HepG2 (cell line): Measurements from ENCODE around the gene EZH1. TPM values are rescaled to one million over a fixed set of nuclear protein-coding genes. Genes with fewer than 3 reads are reported as not detected.

Experiments
- AGO1 ChIP-seq: fragments of 200-400 bp; formaldehyde crosslinking; IDR thresholded peaks from 2 replicates; pipeline ENCODE4 v1.6.1; 2017; ENCODE audit warnings: mild to moderate bottlenecking, low read depth, low read length, moderate library complexity; ENCODE audit not compliant: poor library complexity, severe bottlenecking
- HIVEP1 ChIP-seq: sonication (generic); formaldehyde crosslinking; IDR thresholded peaks from 2 replicates; pipeline ENCODE4 v1.4.0; 2020; ENCODE audit warnings: mild to moderate bottlenecking, missing genetic modification reagents
- MBD4 ChIP-seq: IDR thresholded peaks from 2 replicates; pipeline ENCODE4 v1.6.1; 2012; ENCODE audit warnings: low read length, inconsistent platforms, borderline replicate concordance
- MXI1 ChIP-seq: IDR thresholded peaks from 3 replicates; pipeline ENCODE4 v1.6.1; 2012; ENCODE audit warnings: low read depth, low read length, inconsistent platforms, borderline replicate concordance
- NFE2L1 ChIP-seq: sonication (generic); formaldehyde crosslinking; IDR thresholded peaks from 2 replicates; pipeline ENCODE4 v1.4.0; 2020; ENCODE audit warnings: missing genetic modification reagents, mild to moderate bottlenecking, borderline replicate concordance
- PATZ1 ChIP-seq: sonication (generic); formaldehyde crosslinking; IDR thresholded peaks from 2 replicates; pipeline ENCODE4 v1.4.0; 2020; ENCODE audit warnings: missing genetic modification reagents
- POLR2A ChIP-seq, 2 experiments: IDR thresholded peaks; 2 replicates each; pipeline ENCODE4 v1.6.1; 2011; ENCODE audit warnings: low read depth in 2 of 2, low read length in 2 of 2, mild to moderate bottlenecking in 1 of 2, moderate library complexity in 1 of 2; ENCODE audit not compliant: insufficient read depth in 1 of 2
- YEATS4 ChIP-seq: sonication (generic); formaldehyde crosslinking; IDR thresholded peaks from 2 replicates; pipeline ENCODE4 v1.4.0; 2020; ENCODE audit warnings: missing genetic modification reagents, borderline replicate concordance
- ZNF333 ChIP-seq: sonication (generic); formaldehyde crosslinking; IDR thresholded peaks from 2 replicates; pipeline ENCODE4 v1.4.0; 2020; ENCODE audit warnings: mild to moderate bottlenecking, missing genetic modification reagents, borderline replicate concordance
- ZNF501 ChIP-seq: sonication (generic); formaldehyde crosslinking; IDR thresholded peaks from 2 replicates; pipeline ENCODE4 v1.5.1; 2020; ENCODE audit warnings: mild to moderate bottlenecking, moderate library complexity, missing genetic modification reagents
- ZNF512B ChIP-seq: sonication (generic); formaldehyde crosslinking; IDR thresholded peaks from 2 replicates; pipeline ENCODE4 v1.5.1; 2020; ENCODE audit warnings: missing genetic modification reagents, mild to moderate bottlenecking, borderline replicate concordance
- ZNF562 ChIP-seq: sonication (generic); formaldehyde crosslinking; IDR thresholded peaks from 2 replicates; pipeline ENCODE4 v1.8.0; 2022; ENCODE audit warnings: missing genetic modification reagents, borderline replicate concordance
- ZNF709 ChIP-seq: sonication (generic); formaldehyde crosslinking; IDR thresholded peaks from 2 replicates; pipeline ENCODE4 v1.5.0; 2020; ENCODE audit warnings: mild to moderate bottlenecking, missing genetic modification reagents
- polyA plus RNA-seq, 8 experiments: library from polyadenylated mRNA; depleted of rRNA in 3 of 8; stranded (reverse) in 7 of 8; unstranded in 1 of 8; fragments of >200 nt; fragmentation: Illumina TruSeq in 4 of 8; extraction: Trizol in 4 of 8; gene quantifications; 2 replicates each; pipeline versions ENCODE4 v1.2.1 to v1.2.3, GENCODE V29; 2011 to 2016; ENCODE audit warnings: low read depth in 4 of 8, missing spikeins in 1 of 8, mixed read lengths in 1 of 8; ENCODE audit not compliant: insufficient read depth in 1 of 8
- total RNA-seq, 5 experiments: library from RNA; depleted of rRNA; stranded (reverse); fragments of >200 nt; fragmentation: Illumina TruSeq; extraction: Trizol; gene quantifications; 2 replicates each; pipeline ENCODE4 v1.2.3, GENCODE V29; 2016; ENCODE audit warnings: low read depth in 1 of 5
- TF ChIP-seq, protein P1 (sequence below): sonication (generic); formaldehyde crosslinking; IDR thresholded peaks from 2 replicates; pipeline ENCODE4 v1.9.0; 2021; ENCODE audit warnings: missing genetic modification reagents, mild to moderate bottlenecking, borderline replicate concordance
- TF ChIP-seq, protein P2 (sequence below): sonication (generic); formaldehyde crosslinking; IDR thresholded peaks from 2 replicates; pipeline ENCODE4 v1.5.1; 2020; ENCODE audit warnings: missing genetic modification reagents, mild to moderate bottlenecking, borderline replicate concordance
- TF ChIP-seq, protein P3 (sequence below): IDR thresholded peaks from 2 replicates; pipeline ENCODE4 v1.6.1; 2012; ENCODE audit warnings: low read length, improper control_type of control experiment

Gene EZH1
- total and polyA plus RNA-seq, 2 of the 13 experiments (the other 11 are each of a cell fraction or from before 2014, with no cell fraction given) = 11.6 to 24.0 TPM

GRCh38 chr17:42682722-42683403 is 62.0 kb downstream of the EZH1 start (continued):
- peak; percentile 77 for TF ChIP-seq AGO1
- no peak for TF ChIP-seq MBD4
- TF ChIP-seq ZNF709 (CRISPR knock-in tag) = no peak; the same call in 1 of the 2 replicates
- peak; percentile 84 for TF ChIP-seq ZNF501 (CRISPR knock-in tag)
- TF ChIP-seq, protein P1, sequence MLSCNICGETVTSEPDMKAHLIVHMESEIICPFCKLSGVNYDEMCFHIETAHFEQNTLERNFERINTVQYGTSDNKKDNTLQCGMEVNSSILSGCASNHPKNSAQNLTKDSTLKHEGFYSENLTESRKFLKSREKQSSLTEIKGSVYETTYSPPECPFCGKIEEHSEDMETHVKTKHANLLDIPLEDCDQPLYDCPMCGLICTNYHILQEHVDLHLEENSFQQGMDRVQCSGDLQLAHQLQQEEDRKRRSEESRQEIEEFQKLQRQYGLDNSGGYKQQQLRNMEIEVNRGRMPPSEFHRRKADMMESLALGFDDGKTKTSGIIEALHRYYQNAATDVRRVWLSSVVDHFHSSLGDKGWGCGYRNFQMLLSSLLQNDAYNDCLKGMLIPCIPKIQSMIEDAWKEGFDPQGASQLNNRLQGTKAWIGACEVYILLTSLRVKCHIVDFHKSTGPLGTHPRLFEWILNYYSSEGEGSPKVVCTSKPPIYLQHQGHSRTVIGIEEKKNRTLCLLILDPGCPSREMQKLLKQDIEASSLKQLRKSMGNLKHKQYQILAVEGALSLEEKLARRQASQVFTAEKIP (CRISPR knock-in tag) = no peak
- TF ChIP-seq ZNF333 (CRISPR knock-in tag) = peak; percentile 76; the same call in 1 of the 2 replicates
- peak in 1 of 2 experiments; percentile 45; a peak in 2 of 4 replicates for TF ChIP-seq POLR2A (IDR thresholded peaks at IDR 0.05; ENCODE audit: insufficient read depth in 1 of 2, low read depth in 2 of 2, low read length in 2 of 2)
- no peak for TF ChIP-seq MXI1
- peak; percentile 59; the same call in 1 of the 2 replicates for TF ChIP-seq YEATS4 (CRISPR knock-in tag)
- 0 out of 2 replicates have a peak, but pooled peaks have one; percentile 21 for TF ChIP-seq NFE2L1 (CRISPR knock-in tag)
- peak; percentile 4; the same call in 1 of the 2 replicates for TF ChIP-seq PATZ1 (CRISPR knock-in tag)
- TF ChIP-seq, protein P2, sequence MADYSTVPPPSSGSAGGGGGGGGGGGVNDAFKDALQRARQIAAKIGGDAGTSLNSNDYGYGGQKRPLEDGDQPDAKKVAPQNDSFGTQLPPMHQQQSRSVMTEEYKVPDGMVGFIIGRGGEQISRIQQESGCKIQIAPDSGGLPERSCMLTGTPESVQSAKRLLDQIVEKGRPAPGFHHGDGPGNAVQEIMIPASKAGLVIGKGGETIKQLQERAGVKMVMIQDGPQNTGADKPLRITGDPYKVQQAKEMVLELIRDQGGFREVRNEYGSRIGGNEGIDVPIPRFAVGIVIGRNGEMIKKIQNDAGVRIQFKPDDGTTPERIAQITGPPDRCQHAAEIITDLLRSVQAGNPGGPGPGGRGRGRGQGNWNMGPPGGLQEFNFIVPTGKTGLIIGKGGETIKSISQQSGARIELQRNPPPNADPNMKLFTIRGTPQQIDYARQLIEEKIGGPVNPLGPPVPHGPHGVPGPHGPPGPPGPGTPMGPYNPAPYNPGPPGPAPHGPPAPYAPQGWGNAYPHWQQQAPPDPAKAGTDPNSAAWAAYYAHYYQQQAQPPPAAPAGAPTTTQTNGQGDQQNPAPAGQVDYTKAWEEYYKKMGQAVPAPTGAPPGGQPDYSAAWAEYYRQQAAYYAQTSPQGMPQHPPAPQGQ (CRISPR knock-in tag) = no peak
- TF ChIP-seq, protein P3, sequence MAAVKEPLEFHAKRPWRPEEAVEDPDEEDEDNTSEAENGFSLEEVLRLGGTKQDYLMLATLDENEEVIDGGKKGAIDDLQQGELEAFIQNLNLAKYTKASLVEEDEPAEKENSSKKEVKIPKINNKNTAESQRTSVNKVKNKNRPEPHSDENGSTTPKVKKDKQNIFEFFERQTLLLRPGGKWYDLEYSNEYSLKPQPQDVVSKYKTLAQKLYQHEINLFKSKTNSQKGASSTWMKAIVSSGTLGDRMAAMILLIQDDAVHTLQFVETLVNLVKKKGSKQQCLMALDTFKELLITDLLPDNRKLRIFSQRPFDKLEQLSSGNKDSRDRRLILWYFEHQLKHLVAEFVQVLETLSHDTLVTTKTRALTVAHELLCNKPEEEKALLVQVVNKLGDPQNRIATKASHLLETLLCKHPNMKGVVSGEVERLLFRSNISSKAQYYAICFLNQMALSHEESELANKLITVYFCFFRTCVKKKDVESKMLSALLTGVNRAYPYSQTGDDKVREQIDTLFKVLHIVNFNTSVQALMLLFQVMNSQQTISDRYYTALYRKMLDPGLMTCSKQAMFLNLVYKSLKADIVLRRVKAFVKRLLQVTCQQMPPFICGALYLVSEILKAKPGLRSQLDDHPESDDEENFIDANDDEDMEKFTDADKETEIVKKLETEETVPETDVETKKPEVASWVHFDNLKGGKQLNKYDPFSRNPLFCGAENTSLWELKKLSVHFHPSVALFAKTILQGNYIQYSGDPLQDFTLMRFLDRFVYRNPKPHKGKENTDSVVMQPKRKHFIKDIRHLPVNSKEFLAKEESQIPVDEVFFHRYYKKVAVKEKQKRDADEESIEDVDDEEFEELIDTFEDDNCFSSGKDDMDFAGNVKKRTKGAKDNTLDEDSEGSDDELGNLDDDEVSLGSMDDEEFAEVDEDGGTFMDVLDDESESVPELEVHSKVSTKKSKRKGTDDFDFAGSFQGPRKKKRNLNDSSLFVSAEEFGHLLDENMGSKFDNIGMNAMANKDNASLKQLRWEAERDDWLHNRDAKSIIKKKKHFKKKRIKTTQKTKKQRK = no peak
- no peak for TF ChIP-seq ZNF562 (CRISPR knock-in tag)
- peak; percentile 74; the same call in 1 of the 2 replicates for TF ChIP-seq HIVEP1 (CRISPR knock-in tag)
- TF ChIP-seq ZNF512B (CRISPR knock-in tag) = peak; percentile 69; the same call in 1 of the 2 replicates
